SK-N-SH (cell line): Measurements from ENCODE around the gene PPDPF. TPM values are rescaled to one million over a fixed set of nuclear protein-coding genes. Genes with fewer than 3 reads are reported as not detected.

ENCODE experiments used
- CTCF ChIA-PET: fragments of 300-600, 350-600 bp; formaldehyde crosslinking; extraction: SDS; loops from one replicate; lab custom pipeline; 2021; lab: Yijun Ruan, JAX
- POLR2A ChIA-PET: fragments of 350-600 bp; sonication (Branson Sonifier 250); formaldehyde crosslinking; extraction: SDS; loops from one replicate; lab custom pipeline; 2020; ENCODE audit warnings: antibody characterized with exemption, inconsistent platforms; lab: Yijun Ruan, JAX
- DNase-seq: peaks from one replicate; pipeline ENCODE4 v3.0.0; 2012
- H2AFZ ChIP-seq: fragments of 200-600 bp; sonication (generic); 2 replicates; pipeline ENCODE4 v1.8.1; 2016; ENCODE audit warnings: antibody characterized with exemption, mild to moderate bottlenecking, low read depth
- H3F3A ChIP-seq: fragments of 200-600 bp; sonication (generic); replicated peaks from 2 replicates; pipeline ENCODE3; 2016; ENCODE audit warnings: antibody characterized with exemption, mild to moderate bottlenecking; ENCODE audit not compliant: insufficient read depth
- H3K27ac ChIP-seq, 2 experiments: fragments of 200-500 bp in 1 of 2; fragments of 200-600 bp in 1 of 2; sonication (Bioruptor generic) in 1 of 2; sonication (generic), shearing (Covaris generic) in 1 of 2; 2 replicates each; pipeline versions ENCODE4 v1.5.1 to v1.6.1; 2014 to 2016; ENCODE audit warnings: low read depth in 2 of 2, inconsistent platforms in 1 of 2, low read length in 1 of 2, mild to moderate bottlenecking in 1 of 2, mixed read lengths in 1 of 2
- H3K27me3 ChIP-seq: fragments of 200-600 bp; sonication (generic), shearing (Covaris generic); 2 replicates; pipeline ENCODE4 v1.6.1; 2016; ENCODE audit warnings: mixed run types; ENCODE audit not compliant: insufficient read depth
- H3K36me3 ChIP-seq, 2 experiments: fragments of 200-500 bp in 1 of 2; fragments of 200-600 bp in 1 of 2; sonication (Bioruptor generic) in 1 of 2; sonication (generic) in 1 of 2; replicated peaks in 1 of 2; 2 replicates each; pipeline versions ENCODE3 to v1.5.1; 2014 to 2016; ENCODE audit warnings: low read length in 1 of 2, mild to moderate bottlenecking in 1 of 2; ENCODE audit not compliant: insufficient read depth in 2 of 2, control insufficient read depth in 1 of 2
- H3K4me1 ChIP-seq, 2 experiments: fragments of 200-500 bp in 1 of 2; fragments of 200-600 bp in 1 of 2; sonication (Bioruptor generic) in 1 of 2; sonication (generic), shearing (Covaris generic) in 1 of 2; 2 replicates each; pipeline versions ENCODE4 v1.5.1 to v1.6.1; 2014 to 2016; ENCODE audit warnings: low read depth in 1 of 2, low read length in 1 of 2, mixed run types in 1 of 2; ENCODE audit not compliant: insufficient read depth in 2 of 2, control insufficient read depth in 1 of 2
- H3K4me2 ChIP-seq: fragments of 200-600 bp; sonication (generic), shearing (Covaris generic); 2 replicates; pipeline ENCODE4 v1.6.1; 2017; ENCODE audit warnings: mixed run types
- H3K4me3 ChIP-seq, 2 experiments: fragments of 200-500 bp in 1 of 2; fragments of 200-600 bp in 1 of 2; sonication (Bioruptor generic) in 1 of 2; sonication (generic), shearing (Covaris generic) in 1 of 2; 2 replicates each; pipeline versions ENCODE4 v1.5.1 to v1.8.1; 2014 to 2016; ENCODE audit warnings: low read depth in 2 of 2, inconsistent platforms in 1 of 2, low read length in 1 of 2, mild to moderate bottlenecking in 1 of 2, mixed read lengths in 1 of 2, moderate library complexity in 1 of 2
- H3K79me2 ChIP-seq: fragments of 200-600 bp; sonication (generic); 2 replicates; pipeline ENCODE4 v1.8.1; 2017; ENCODE audit warnings: mild to moderate bottlenecking; ENCODE audit not compliant: insufficient read depth
- H3K9ac ChIP-seq: fragments of 200-600 bp; sonication (generic); 2 replicates; pipeline ENCODE4 v1.6.1; 2017; ENCODE audit warnings: mixed run types
- H3K9me2 ChIP-seq: fragments of 200-600 bp; sonication (generic); 2 replicates; pipeline ENCODE4 v1.6.1; 2017; ENCODE audit warnings: mixed run types
- H3K9me3 ChIP-seq: fragments of 200-600 bp; sonication (generic); 2 replicates; pipeline ENCODE4 v1.6.1; 2017; ENCODE audit warnings: mixed run types, mild to moderate bottlenecking, moderate library complexity
- H4K20me1 ChIP-seq: fragments of 200-600 bp; sonication (generic); 2 replicates; pipeline ENCODE4 v1.6.1; 2017; ENCODE audit warnings: mild to moderate bottlenecking, mixed run types; ENCODE audit not compliant: insufficient read depth
- ELF1 ChIP-seq: IDR thresholded peaks from 2 replicates; pipeline ENCODE4 v1.4.0; 2012
- EP300 ChIP-seq, 2 experiments: IDR thresholded peaks; 2 replicates each; pipeline versions ENCODE4 v1.4.0 to v1.6.1; 2012; ENCODE audit warnings: borderline replicate concordance in 1 of 2, low read depth in 1 of 2, low read length in 1 of 2
- FOXJ3 ChIP-seq: sonication (generic); formaldehyde crosslinking; IDR thresholded peaks from 2 replicates; pipeline ENCODE4 v1.5.1; 2020; ENCODE audit warnings: mild to moderate bottlenecking, missing genetic modification reagents
- FOXM1 ChIP-seq: IDR thresholded peaks from 2 replicates; pipeline ENCODE4 v1.4.0; 2012; ENCODE audit warnings: low read depth, mild to moderate bottlenecking
- GATA2 ChIP-seq: sonication (generic); formaldehyde crosslinking; IDR thresholded peaks from 2 replicates; pipeline ENCODE4 v1.5.0; 2020; ENCODE audit warnings: mild to moderate bottlenecking, missing genetic modification reagents
- IRF3 ChIP-seq: fragments of 150-350 bp; IDR thresholded peaks from 2 replicates; pipeline ENCODE4 v1.6.1; 2016; ENCODE audit warnings: mild to moderate bottlenecking, low read depth, low read length
- JUND ChIP-seq: IDR thresholded peaks from 2 replicates; pipeline ENCODE4 v1.4.0; 2012
- MAX ChIP-seq: IDR thresholded peaks from 2 replicates; pipeline ENCODE4 v1.4.0; 2012; ENCODE audit warnings: low read depth
- MEF2A ChIP-seq: IDR thresholded peaks from 2 replicates; pipeline ENCODE4 v1.4.0; 2012; ENCODE audit warnings: low read depth, borderline replicate concordance
- MXI1 ChIP-seq: IDR thresholded peaks from 2 replicates; pipeline ENCODE4 v1.6.1; 2012; ENCODE audit warnings: mild to moderate bottlenecking, low read depth, low read length, improper control_type of control experiment
- NRF1 ChIP-seq: IDR thresholded peaks from 2 replicates; pipeline ENCODE4 v1.6.1; 2012; ENCODE audit warnings: low read depth, mild to moderate bottlenecking, low read length
- POLR2AphosphoS5 ChIP-seq: IDR thresholded peaks from 2 replicates; pipeline ENCODE4 v1.6.1; 2012; ENCODE audit warnings: low read depth, low read length
- RCOR1 ChIP-seq: fragments of 150-350 bp; IDR thresholded peaks from 2 replicates; pipeline ENCODE4 v1.6.1; 2017; ENCODE audit warnings: antibody characterized with exemption, low read length
- RFX5 ChIP-seq: IDR thresholded peaks from 2 replicates; pipeline ENCODE4 v1.6.1; 2012; ENCODE audit warnings: mild to moderate bottlenecking, improper control_type of control experiment, low read length
- SIN3A ChIP-seq: IDR thresholded peaks from 2 replicates; pipeline ENCODE4 v1.6.1; 2012; ENCODE audit warnings: low read depth, mild to moderate bottlenecking, low read length, moderate library complexity, borderline replicate concordance
- SMC3 ChIP-seq: IDR thresholded peaks from 2 replicates; pipeline ENCODE4 v1.6.1; 2012; ENCODE audit warnings: low read depth, low read length, improper control_type of control experiment
- TAF1 ChIP-seq: IDR thresholded peaks from 2 replicates; pipeline ENCODE4 v1.6.1; 2012; ENCODE audit warnings: low read depth, mild to moderate bottlenecking, low read length, moderate library complexity, borderline replicate concordance
- TCF12 ChIP-seq: IDR thresholded peaks from 2 replicates; pipeline ENCODE4 v1.4.0; 2012
- TEAD4 ChIP-seq: IDR thresholded peaks from 2 replicates; pipeline ENCODE4 v1.4.0; 2012; ENCODE audit warnings: mild to moderate bottlenecking, borderline replicate concordance; ENCODE audit not compliant: insufficient read depth
- ZBTB33 ChIP-seq: IDR thresholded peaks from 2 replicates; pipeline ENCODE4 v1.4.0; 2012; ENCODE audit warnings: low read depth, borderline replicate concordance
- WGBS: methylation state at CpG from one replicate; pipeline ENCODE4 v1.1.6; 2017; ENCODE audit warnings: low lambda C conversion rate; 5-methylcytosine and 5-hydroxymethylcytosine counted together
- polyA plus RNA-seq, 3 experiments: library from polyadenylated mRNA; depleted of rRNA; stranded (reverse); fragments of >200 nt; gene quantifications; 2 replicates each; pipeline ENCODE4 v1.2.3, GENCODE V29; 2012

Gene PPDPF
- polyA plus RNA-seq, 1 of the 3 experiments (the other 2 are of a cell fraction), result 71.4 TPM

- H3K79me2 ChIP-seq, result no peaks in the 10 kb centered on the region
- H3K27ac ChIP-seq, result peak overlapping the region in 1 of 2 experiments; percentile 92; a peak in 2 of 4 replicates
- DNase-seq, result peak; percentile 94
- H3K9me2 ChIP-seq, result no peaks in the 10 kb centered on the region
- peaks cover 0 to 37% of the 10 kb centered on the region in 2 experiments; a peak in 1 of 4 replicates for H3K4me1 ChIP-seq
- no peaks in the 10 kb centered on the region for H3K36me3 ChIP-seq
- ChIA-PET POLR2A (interaction anchor here (0.6 to 1.7 kb wide), 8 partner anchors 17 to 102 kb away, joined by 3 to 8 read pairs (median 4); partner anchors contain the start of gene PPDPF), CTCF (interaction anchor here (0.7 to 2.6 kb wide), 8 partner anchors 17 to 193 kb away, joined by 3 to 11 read pairs (median 4); partner anchors contain the start of genes PPDPF and PTK6)
- peaks cover 7% of the 10 kb centered on the region for H3F3A ChIP-seq
- no peak for TF ChIP-seq SMC3
- TF ChIP-seq NRF1, result no peak
- TF ChIP-seq MAX, result no peak
- no peak for TF ChIP-seq JUND
- TF ChIP-seq FOXM1, result no peak
- TF ChIP-seq IRF3, result no peak
- TF ChIP-seq EP300 (IDR thresholded peaks at IDR 0.05; ENCODE audit: borderline replicate concordance in 1 of 2, low read depth in 1 of 2, low read length in 1 of 2), result no peak
- TF ChIP-seq FOXJ3 (CRISPR knock-in tag), result no peak
- TF ChIP-seq RFX5, result no peak; the same call in 1 of the 2 replicates
- TF ChIP-seq ELF1, result no peak
- no peak for TF ChIP-seq ZBTB33
- no peak for TF ChIP-seq MEF2A
- no peak for TF ChIP-seq TCF12
- TF ChIP-seq MXI1, result no peak
- TF ChIP-seq TAF1, result no peak
- no peak for TF ChIP-seq RCOR1
- TF ChIP-seq SIN3A, result no peak
- TF ChIP-seq POLR2AphosphoS5, result no peak
- TF ChIP-seq TEAD4, result no peak
- no peak for TF ChIP-seq GATA2
- H3K27me3 ChIP-seq, result no peaks in the 10 kb centered on the region
- WGBS, result 32% methylated on average over 6 of the region's 26 CpGs
- no peak overlapping the region for H2AFZ ChIP-seq
- H3K9ac ChIP-seq, result no peak overlapping the region
- no peaks in the 10 kb centered on the region; the same call in 1 of the 2 replicates for H4K20me1 ChIP-seq
- H3K4me2 ChIP-seq, result no peak overlapping the region
- H3K9me3 ChIP-seq, result no peaks in the 10 kb centered on the region
- no peak overlapping the region for H3K4me3 ChIP-seq
These were observed 18.5 kb upstream of the PPDPF start for GRCh38 chr20:63501818-63502670.
